GM21360 (cell line): Measurements from ENCODE around the gene STX18.
"Not testable (repeated sequence)": the region's sequence is repeated elsewhere in the genome, so short reads cannot be mapped to it uniquely, and the experiment has no call there.

ENCODE experiments used
- ATAC-seq: cut with Tn5 transposase; IDR thresholded peaks from one replicate; pipeline ENCODE4 v1.9.1; 2021; ENCODE audit warnings: mild to moderate bottlenecking, moderate library complexity; ENCODE audit not compliant: unreplicated experiment

STX18 gene

GRCh38 chr4:4423706-4424498, 117.9 kb downstream of the STX18 start:
- ATAC-seq, result no peak

- ATAC-seq, result no peak
Measured at GRCh38 chr4:4422856-4423499, 118.9 kb downstream of the STX18 start.

DNA sequence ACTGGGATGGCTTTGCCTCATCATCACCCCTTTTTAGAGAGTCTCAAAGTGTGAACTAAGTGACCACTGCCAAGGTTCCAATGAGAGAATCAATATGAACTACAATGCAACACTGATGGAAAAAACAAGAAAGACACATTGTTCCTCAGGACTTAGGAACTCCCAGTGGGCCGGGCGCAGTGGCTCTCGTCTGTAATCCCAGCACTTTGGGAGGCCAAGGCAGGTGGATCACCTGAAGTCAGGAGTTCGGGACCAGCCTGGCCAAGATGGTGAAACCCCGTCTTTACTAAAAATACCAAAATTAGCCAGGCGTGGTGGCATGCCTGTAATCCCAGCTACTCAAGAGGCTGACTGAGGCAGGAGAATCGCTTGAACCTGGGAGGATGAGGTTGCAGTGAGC, 119.7 kb downstream of the STX18 start:
- not testable (repeated sequence) for ATAC-seq

DNA sequence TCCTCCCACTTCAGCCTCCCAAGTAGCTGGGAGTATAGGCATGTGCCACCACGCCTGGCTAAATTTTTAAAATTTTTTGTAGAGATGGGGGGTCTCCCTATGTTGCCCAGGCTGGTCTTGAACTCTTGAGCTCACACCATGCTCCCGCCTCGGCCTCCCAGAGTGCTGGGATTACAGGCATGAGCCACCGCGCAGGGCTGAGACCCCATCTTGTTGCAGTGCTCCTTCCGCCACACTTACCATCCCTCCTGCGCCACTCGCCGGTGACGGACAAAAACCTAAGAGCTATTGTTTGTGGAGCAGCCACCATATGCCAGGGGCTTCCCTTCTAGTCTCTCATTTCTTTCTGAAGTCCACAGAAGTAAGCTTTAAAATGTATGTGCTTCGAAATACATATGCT, 120.5 kb downstream of the STX18 start:
- ATAC-seq, result no peak

- no peak for ATAC-seq
Measured at GRCh38 chr4:4420421-4420820, 121.4 kb downstream of the STX18 start.

- no peak for ATAC-seq
Measured at GRCh38 chr4:4419896-4420295, 122.0 kb downstream of the STX18 start.

DNA sequence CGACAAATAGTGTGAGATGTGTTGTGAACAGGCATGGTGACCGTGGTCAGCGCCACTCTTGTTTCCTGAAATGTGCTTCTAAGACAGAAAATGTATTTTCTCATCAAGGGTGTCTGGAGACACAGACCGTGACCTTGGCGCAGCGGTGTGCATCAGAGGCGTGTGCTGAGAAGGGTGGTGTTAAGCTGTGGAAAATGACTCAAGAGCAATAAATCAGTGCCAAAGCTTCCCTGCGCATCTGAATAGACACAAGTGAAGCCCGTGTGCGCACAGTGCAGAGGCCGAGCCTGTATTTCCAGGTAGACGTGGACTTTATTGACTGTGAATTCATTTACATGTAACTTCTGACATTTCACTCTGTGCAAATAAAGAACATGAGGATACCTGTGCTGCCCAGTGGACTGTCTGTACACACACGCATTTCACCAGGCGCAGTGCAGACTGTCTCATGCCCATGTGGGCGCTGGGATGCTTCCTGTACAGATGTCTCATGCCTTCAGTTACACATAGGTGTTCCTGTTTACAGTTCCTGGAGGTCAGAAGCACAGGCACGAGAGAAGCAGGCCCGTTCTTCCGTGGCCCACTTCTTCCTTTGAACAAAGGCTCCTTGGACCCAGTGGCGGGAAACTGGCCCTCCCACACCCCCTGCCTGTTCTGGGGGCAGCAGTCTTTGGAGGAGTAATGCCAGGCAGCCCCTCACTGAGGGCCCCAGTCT, 123.0 kb downstream of the STX18 start:
- ATAC-seq, result no peak

- no peak for ATAC-seq
Measured at GRCh38 chr4:4417886-4418285, 124.0 kb downstream of the STX18 start.

- ATAC-seq, result no peak
Measured at GRCh38 chr4:4416981-4417380, 124.9 kb downstream of the STX18 start.

DNA sequence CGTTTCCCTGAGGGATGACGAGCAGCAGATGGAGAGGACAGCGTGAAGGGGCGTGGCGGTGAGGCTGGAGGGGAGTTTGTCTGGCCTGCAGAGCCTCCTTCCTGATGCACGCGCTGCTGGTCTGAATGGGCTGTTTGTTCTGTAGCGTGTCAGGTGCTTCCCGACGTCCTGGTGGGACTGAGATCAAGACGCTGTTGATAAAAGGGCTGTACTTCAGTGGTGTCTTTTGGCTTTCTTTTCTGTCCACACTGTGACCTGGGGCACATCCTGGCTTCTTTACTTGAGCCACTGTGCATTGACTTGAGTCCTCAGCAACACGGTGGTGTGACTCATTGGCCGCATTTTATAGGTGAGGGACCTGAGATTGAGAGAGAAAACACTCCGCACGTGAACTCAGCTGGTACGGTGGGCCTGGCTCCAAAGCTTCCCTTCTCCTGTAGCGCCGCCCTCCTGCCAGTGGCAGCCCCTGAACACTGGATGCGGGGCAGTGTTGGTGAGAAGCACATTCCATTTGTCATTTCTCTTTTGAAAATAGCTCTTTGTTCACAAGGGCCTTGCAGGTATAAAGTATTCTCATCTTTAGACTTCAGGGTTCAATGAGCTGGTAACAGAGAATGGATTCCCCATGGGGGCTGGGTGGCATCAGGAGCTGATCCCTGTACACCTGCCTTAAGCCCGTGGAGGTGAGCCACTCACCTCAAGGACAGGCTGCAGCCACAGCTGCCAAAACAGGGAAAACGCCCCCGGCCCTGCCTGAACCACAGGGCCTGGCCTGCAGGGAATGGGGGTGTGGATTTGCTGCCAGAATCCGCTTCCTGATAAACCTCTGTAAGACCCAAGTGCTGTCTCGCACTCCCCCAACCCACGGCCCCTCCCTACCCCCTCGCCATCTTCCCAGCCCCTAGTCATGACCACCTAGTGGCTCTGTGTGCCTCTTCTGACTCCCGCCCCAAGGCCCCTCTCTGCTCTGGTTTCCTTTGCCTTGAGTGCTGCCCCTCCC, 125.7 kb downstream of the STX18 start:
- ATAC-seq, result no peak

- ATAC-seq, result no peak
Measured at GRCh38 chr4:4415107-4415805, 126.6 kb downstream of the STX18 start.

- no peak for ATAC-seq
Measured at GRCh38 chr4:4413806-4414205, 128.0 kb downstream of the STX18 start.

- no peak for ATAC-seq
Measured at GRCh38 chr4:4413373-4413725, 128.5 kb downstream of the STX18 start.

GRCh38 chr4:4412641-4413372, 129.0 kb downstream of the STX18 start:
- no peak for ATAC-seq

DNA sequence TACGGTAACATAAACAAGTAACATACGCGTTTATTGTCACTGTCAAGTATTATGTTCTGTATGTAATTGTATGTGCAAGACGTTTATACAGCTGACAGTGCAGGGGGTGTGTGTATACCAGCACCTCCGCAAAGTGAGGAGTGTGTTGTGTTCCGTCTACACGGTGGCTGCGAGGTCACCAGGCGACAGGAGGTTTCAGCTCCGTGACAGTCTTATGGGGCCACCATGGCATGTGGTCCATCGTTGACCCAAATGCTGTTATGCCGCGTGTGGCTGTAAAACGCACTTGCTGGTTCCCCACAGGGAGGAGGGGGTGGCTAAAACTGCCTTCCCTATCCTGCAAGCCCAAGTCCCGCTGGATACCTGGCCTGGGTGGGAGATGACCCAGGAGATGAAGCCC, 129.9 kb downstream of the STX18 start:
- ATAC-seq, result no peak

DNA sequence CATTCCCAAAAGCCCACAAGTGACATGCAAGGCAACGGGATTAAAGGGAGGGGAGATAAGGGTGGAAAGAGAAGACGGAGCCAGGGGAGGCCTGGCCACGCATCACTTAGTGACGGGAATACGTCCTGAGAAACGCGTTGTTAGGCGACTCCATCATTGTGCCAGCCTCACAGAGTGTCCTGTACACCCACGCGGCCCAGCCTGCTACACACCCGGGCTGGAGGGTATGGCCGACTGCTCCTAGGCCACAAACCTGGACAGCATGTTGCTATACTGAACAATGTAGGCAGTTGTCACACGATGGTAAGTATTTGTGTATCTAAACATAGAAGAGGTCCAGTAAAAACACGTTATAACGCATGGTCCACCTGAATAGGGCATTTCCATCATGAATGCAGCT, 131.6 kb downstream of the STX18 start:
- no peak for ATAC-seq

DNA sequence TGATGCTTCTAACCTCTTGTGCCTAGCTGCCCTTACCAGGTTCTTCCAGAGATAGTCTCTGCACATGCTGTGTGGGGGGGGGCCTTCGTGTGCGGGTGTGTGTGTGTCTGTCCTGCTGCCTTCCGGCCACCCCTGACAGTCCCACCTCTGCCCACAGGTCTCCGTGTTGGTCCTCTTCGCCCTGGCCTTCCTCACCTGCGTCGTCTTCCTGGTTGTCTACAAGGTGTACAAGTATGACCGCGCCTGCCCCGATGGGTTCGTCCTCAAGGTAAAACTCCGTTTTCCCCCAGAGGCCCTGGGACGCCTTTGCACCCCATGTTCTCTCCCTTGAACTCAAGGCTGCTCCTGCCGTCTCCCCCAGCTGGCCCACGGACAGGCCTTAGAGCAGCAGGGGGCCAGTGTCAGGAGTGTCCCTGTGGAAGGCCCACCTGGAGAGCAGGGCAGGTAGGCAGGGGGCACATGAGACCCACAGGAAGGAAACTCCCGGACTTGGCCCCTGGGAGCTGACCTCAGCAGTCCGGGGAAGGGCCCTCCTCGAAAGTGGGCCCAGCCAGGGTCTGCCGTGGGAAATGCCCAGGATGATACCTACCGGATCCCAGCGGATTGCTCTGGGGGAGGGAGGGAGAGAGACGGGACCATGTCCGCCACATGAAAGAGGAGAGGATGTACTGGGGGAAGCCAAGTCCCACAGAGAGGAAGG, 132.3 kb downstream of the STX18 start:
- ATAC-seq, result no peak

DNA sequence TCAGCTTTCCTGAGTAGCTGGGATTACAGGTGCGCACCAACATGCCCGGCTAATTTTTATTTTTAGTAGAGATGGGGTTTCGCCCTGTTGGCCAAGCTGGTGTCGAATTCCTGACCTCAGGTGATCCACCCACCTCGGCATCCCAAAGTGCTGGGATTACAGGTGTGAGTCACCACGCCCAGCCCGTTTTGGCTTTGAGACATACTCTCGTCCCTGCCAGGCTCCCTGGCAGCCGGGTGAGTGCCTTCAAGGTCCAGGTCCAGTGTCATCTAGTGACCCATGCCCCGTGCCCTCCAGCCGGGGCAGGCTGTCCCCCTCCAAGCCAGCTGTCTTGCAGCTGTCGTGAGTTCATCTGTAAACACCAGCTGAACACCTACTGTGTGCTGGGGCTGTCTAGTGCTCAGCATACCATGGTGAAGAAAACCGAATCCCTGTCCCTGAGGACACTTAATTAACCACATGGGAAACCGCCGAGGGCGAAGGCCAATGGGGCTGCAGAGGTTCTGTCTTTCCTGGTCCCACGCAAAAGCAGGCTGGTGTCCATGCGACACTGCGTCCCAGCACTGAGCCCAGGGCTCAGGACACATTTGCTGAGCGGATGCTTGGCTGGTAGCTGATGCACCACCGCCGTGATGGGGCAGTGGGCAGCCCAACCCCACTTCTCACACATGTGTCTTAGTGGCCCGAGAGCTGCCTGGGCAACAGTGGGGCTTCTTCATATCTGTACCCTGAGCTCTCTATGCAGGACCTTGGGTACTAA, 133.1 kb downstream of the STX18 start:
- no peak for ATAC-seq
